HG03565 (cell line): ENCODE measurements around the gene NEU2.
"Not testable (repeated sequence)": the region's sequence is repeated elsewhere in the genome, so short reads cannot be mapped to it uniquely, and the experiment has no call there.

Source experiments
- ATAC-seq: cut with Tn5 transposase; IDR thresholded peaks from one replicate; pipeline ENCODE4 v1.9.1; 2021; ENCODE audit warnings: mild to moderate bottlenecking, moderate library complexity; ENCODE audit not compliant: unreplicated experiment

NEU2 gene

DNA sequence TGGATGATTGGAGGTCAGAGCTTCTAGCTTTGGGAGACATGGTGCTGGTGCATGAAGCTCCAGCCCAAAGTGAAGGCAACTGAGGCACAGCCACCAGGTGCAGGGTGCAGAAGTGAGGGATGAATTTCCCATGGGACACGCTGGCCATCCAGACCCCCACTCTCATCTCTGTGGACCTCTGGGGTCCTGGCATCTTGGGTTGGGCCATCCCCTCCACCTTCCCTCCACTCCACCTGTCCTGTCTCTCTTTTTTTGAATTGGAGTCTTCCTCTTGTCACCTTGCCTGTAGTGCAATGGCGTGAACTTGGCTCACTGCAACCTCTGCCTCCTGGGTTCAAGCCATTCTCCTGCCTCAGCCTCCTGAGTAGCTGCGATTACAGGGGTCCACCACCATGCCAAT, 22.8 kb upstream of the NEU2 start:
- ATAC-seq, result no peak

DNA sequence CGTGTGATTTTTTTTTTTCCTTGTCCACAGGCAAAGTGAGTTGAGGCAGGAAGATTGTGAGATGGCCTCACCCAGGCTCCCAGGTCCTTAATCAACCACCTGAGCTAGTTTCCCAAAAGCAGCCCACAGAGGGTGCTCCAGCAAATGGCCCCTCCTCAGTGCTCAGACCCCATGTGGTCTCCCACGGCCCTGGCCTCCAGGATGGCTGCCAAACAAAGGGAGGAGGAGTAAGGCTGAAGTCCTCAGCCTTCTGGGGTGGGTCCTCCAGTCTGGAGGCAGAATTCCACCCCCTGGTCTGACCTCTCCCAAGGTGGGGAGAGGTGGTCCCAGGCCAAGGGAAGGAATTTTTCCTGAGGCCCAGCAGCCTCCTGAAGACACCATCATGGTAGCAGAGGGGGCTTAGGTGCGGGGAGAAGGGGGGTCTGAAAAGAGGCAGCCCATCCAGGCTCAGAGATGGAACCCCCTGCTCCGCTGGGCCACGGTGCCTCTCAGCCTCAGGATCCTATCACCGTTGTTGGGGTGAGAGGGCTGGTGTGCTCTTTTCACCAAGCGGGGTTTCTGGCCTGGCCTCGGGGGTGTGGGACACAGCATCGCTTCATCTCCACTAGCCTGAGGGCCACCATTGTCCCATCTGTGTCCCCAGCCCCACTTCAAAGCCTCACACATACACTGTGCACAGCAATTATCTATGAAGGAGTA, 21.8 kb upstream of the NEU2 start:
- no peak for ATAC-seq

DNA sequence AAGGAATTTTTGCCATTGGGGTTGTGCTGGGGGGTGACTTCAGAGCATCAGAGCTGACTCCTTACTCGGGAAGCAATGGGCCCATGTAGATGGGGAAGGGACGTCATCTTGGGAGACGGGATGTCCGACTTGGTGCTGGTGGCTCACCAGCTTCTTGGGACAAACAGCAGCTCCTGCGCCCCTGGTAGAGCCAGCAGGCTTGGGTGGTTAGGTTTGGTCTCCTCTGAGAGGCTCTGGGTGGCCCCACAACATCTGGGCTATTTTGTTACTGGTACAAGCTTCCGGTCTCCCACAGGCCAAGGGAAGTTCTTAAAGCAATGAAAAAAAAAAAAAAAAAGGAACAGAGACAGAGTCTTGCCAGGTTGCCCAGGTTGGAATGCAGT, 21.2 kb upstream of the NEU2 start:
- no peak for ATAC-seq

DNA sequence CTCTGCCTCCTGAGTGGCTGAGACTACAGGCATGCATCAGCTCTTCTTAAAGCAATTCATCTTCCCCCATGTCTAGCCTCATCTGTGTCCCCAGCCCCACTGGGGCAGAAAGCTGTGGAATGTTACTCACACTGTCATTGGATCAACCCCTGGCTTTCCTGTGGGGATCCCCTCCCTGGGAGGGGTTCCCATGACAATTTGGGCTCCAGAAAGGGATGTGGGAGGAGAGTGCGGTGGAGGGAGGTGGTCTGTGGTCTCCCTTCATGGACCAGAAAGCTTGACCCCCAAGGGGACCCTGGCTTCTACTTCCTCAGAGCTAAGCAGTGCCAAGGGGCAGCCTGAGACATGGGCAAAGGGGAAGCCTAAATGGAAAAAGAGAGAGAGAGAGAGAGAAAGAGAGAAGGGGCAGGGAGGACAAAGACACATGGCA, 20.8 kb upstream of the NEU2 start:
- ATAC-seq, result no peak

DNA sequence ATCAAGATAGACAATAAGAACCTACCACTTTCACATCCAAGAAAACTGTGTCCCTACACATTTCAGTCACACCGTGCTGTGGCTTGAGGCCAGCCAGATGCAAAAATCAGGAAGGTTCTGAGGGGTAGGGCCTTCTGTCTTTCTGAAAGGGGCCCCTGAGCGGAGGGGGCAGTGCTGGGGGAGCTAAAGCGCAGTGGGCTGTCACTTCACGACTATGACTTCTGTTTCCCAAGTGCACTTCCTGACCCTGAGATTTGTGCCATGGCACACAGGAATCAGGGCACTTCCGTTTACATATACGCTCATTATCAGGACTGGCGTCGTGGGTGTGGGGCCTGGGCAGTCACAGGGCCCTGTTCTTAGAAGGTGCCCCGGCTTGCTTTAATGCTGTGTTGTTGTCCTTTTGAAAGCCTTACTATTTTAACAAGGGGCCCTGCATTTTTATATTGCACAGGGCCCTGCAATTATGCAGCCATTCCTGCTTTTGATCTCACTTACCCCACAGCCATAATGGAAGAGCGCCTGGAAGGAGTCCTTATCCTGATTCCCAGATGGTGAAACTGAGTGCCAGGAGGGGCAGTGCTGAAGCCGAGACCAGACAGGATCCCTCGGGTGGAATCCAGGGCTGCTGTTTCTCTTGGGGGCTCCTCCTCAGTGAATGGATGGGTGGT, 20.0 kb upstream of the NEU2 start:
- no peak for ATAC-seq

DNA sequence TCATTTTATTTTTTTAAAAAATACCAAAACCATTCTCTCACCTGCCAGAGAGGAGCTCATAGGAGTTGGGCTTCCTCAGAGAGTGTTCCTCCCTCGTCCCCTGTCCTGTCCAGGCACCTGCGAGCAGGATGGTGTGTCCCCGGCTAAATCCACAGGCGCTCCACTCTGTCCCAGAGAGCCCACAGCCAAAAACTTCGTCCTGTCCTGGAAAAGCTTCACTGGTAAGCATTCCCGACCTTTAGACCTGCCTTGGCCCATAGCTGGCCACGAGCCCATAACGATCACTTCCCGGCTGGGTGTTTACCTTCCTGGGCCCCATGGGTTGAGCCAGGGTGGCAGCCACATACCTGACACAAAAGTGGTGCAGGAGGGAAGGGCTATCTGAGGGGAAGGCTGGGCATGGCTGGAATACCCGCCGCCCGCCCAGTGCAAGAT, 19.4 kb upstream of the NEU2 start, which contains the start of gene NGEF:
Gene NGEF (minus strand): TSS at position 230 of the 435 bp plus-strand sequence. CDS start 38,366 bp downstream, outside the sequence.
- no peak for ATAC-seq

DNA sequence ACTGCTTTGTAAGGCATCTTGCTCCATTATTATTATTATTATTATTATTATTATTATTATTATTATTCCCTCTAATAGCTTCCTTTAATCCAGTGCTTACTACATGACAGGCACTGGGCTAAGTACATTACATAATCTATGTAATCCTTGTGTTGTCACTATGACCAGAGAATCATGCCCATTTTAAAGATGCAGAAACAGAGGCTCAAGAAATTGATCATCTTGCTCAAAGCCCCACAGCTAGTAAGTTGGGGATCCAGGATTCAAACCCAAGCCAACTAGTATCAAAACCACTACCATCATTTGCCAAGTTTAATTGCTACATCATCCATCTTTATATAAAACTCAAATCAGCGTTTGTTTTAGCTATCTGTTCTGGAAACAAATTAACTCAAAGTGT, 18.8 kb upstream of the NEU2 start:
- no peak for ATAC-seq

DNA sequence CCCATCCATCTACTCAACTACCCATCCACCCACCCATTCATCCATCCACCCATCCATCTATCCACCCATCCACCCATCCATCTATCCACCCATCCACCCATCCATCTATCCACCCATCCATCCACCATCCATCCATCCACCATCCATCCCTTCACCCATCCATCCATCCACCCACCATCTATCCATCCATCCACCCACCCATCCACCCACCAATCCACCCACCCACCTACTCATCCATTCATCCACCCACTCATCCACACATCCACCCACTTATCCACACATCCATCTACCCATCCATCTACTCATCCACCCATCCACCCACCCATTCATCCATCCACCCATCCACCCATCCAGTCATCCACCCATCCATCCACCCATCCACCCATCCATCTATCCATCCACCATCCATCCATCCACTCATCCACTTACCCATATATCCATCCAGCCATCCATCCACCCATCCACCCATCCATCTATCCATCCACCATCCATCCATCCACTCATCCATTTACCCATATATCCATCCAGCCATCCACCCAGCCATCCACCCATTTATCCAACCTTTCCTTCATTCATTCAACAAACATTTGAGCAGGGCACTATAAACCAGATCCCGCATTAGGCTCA, 17.3 kb upstream of the NEU2 start:
- no peak for ATAC-seq

DNA sequence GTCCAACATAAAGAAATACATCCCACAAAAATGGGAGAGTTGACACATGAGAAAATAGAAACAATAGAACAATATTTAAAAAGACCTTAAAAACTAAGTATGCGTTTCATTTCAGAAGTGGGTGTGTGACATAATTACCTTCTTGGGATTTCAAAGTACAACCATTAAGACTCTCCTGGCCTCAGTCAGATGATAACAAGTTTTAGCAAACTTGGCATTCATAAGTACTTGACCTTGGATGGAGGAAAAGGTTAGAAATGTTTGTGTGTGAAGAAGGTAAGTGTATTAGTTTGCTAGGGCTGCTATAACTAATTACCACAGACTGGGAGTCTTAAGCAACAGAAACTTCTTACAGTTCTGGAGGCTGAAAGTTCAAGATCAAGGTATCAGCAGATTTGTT, 14.5 kb upstream of the NEU2 start:
- no peak for ATAC-seq

DNA sequence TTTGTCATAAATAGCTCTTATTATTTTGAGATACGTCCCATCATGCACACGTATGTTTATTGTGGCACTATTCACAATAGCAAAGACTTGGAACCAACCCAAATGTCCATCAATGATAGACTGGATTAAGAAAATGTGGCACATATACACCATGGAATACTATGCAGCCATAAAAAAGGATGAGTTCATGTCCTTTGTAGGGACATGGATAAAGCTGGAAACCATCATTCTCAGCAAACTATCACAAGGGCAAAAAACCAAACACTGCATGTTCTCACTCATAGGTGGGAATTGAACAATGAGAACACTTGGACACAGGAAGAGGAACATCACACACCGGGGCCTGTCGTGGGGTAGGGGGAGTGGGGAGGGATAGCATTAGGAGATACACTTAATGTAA, 12.9 kb upstream of the NEU2 start:
- not testable (repeated sequence) for ATAC-seq

DNA sequence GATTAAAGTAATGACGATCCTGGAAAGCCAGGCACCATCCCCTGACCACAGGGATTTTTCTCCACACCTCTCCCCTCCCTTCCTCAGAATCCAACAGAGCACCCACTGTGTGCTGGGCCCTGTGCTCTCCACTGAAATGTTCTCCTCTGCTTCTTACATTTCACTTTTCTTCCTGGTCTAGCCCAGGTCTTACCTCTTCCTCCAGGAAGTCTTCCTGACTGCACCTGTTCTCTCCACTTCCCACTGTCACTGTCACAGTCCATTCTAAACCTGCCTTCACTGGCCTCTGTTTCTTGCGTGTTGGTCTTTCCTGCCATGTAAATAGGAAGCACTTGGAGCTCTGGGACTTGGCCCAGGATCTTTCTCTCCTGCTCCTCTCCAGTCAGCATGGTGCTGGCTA, 12.0 kb upstream of the NEU2 start:
- no peak for ATAC-seq

DNA sequence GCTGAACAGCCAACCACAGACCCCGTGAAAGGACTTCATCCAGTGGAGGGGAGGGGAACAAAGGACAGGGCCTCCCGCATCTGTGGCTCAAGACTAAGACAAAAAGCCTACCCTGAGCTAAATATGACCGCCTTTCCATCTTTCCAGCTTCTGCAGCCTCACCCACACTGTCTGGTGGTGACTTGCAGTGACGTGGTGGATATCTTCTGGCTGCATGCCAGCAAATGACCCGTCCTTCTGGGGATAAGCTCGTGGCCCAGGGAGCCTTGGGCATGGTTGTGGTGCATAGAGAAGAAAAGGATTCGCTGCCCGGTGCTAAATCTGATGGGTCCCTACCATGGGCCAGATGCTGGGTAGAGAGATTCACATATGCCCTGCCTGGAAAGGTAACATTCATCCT, 10.7 kb upstream of the NEU2 start:
- ATAC-seq, result no peak

DNA sequence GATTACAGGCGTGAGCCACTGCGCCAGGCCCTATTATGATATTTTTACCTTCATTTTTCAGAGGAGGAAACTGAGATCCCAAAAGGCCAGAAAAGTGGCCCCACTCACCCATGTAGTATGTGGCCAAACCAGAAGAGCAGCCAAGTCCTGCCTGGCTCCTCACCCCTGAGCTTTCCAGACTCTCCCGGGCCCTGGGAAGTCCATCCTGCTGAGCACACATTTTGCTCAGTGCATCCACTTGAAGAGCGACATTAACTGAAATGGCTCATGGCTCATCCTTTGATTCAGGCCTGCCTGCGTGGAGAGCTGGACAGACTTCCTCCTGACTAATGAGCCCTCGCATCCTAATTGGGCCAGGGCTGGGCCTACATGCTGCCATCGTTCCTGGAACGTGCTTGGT, 9.9 kb upstream of the NEU2 start:
- ATAC-seq, result no peak

DNA sequence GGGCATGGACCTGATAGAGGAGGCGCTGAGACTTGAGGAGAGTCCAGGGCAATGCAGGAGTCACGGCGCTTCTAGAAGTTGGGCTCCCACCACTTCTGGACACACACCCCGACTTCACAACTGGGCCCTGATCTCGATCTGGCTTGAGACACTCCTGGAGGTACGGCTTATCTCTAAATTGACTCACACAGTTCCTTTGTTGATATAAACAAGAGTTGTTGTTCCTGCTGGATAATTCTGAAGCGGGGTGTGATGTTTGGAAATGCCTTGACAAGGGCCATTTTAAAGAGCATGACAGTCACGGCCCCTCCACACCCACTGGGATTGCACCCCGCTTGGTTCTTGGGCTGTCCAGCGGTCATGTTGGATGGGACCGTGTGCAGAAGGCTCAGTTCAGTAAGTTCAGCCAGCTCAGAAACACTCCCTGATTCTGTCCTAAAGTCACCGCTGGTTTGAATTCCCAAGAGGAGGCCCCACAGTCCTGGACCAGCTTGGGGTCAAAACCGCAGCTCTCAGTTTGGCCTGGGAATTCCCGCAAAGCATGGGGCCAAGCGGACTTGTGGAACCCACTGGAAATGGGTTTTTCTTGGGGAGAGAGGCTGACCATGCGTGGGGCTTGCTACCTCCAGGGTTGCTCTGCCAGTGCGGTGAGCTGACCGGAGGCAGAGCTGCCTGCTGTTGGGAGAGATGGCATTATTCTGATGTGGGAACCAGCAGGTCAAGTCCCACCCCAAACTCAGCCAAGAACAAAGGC, 9.3 kb upstream of the NEU2 start:
- no peak for ATAC-seq

DNA sequence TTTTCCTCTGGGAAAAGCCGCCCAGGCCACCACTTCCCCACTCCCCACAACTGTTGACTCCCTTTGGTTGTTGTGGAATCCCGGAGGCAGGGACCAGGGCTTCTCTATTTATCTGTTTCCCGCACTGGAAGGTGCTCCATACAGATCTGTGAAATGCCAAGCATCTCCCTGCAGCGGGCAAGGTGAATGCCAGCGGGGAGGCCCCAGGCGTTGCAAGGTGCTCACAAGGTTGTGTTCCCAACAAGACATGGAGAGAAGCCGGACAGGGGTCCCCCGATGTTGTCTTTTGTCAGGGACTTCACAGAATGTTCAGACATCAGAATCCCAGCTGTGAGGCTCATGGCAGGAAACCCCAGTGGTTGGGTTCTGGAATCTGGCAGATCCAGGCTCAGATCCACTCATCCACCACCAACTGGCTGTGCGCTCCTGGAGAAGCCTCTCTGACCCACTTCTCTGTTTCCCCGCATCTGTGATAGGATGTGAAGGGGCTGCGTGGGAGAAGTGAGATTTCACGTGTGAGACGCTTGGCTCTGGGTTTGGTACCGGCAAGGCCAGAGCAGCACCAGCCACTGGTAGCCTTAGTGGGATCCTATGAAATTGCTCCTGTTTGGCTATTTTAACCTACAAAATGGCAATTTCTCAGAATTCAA, 8.6 kb upstream of the NEU2 start:
- no peak for ATAC-seq

DNA sequence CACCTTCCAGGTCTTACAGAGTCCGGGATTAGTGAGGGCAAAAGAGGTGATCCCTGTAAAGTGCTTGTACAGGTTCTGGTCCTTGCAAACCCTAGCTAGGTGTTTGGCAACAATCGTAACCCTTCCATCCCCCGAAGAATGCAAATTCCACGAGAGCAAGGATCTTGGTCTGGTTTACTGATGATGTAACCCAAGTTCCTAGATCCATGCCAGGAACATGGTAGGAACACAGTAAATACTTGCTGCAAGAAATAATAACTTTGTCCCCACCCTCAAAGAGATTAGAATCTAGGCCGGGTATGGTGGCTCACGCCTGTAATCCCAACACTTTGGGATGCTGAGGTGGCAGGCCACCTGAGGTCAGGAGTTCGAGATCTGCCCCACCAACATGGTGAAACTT, 6.8 kb upstream of the NEU2 start:
- ATAC-seq, result no peak

DNA sequence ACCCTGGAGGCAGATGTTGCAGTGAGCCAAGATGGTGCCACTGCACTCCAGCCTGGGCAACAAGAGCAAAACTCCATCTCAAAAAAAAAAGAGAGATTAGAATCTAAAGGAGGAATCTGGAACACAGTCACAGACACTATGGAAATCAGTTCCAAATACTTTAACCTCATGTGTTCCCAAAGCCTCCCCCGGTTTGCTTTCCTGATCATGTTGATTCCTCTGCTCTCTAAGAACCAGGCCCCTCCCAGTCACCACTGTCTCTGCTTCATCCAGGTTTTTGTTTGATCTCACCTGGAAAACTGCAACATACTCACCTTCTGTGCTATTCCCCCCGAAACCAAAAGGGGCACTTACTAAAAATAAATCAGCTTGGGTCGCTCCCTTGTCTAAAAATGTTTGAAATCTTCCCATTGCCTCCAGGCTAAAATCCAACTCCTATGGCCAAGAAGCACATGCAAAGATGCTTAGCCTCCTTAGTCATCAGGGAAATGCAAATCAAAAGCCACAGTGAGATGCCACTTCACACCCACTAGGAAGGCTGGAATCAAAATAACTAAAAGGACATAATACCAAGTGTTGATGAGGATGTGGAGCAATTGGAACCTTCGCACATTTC, 6.2 kb upstream of the NEU2 start:
- no peak for ATAC-seq

DNA sequence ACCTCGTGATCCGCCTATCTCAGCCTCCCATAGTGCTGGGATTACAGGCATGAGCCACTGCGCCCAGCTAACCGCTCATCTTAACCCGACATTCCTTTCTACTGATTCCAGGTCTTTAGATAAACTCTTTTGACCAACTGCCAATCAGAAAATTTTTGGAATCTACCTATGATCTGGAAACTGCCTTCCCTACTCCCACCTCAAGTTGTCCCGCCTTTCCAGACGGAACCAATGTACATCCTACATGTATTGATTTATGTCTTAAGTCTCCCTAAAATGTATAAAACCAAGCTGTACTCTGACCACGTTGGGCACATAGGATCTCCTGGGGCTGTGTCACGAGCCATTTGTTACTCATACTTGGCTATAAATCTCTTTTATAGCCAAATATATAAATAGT, 3.2 kb upstream of the NEU2 start:
- ATAC-seq, result no peak

DNA sequence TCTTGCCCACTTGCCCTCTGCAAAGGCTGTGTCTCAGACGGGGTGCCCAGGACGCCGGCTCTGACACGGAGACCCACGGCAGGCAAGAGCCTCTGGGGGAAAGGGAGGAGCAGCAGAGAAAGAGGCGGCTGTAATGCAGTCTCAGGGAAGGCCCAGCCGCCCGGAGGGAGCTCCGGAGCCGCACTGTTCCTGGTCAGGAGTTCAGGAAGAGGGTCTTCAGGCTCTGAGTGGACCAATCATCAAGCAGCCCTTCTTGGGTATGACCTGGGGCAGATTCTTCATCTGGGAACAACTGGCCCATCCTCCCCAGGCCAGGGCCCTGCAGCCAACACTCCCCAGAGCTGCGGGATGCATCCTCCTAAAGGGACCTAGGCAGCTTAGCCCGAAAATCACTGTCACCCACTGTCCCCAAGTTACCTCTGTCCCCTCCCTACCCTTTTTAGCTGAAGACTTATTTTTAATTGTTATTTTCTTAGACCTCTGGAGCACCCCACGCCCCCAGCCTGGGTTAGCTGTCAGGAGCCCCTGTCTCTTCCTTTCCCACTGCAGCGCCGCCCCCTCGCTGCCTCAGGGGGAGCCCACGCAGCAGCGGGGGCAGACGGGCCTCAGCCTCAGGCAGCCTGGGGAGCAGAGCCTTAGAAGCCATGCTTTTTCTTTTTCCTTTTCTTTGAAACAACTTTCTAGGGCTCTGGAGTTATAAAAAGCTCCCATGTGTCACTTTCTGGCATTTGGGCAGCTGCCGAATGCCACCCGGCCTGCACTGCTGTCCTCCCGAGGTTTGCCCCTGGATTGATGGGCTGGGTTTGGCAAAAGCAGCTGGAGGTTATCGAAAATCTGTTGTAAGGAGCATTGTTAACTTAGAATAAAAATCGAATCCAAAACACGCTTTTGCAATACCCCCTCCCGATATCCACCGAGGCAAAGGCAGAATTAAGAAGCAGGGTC, 644 bp upstream of the NEU2 start:
- no peak for ATAC-seq
